NCI-H2107 treated with DMSO at 0.1 percent for 48 hours (cell line): ENCODE data around the gene GPR132.
"Not testable (repeated sequence)": the region's sequence is repeated elsewhere in the genome, so short reads cannot be mapped to it uniquely, and the experiment has no call there.

Experiments used
- DNase-seq: peaks from one replicate; lab custom pipeline; 2025; ENCODE audit not compliant: unreplicated experiment; lab: John Stamatoyannopoulos, UW

GPR132 gene

DNA sequence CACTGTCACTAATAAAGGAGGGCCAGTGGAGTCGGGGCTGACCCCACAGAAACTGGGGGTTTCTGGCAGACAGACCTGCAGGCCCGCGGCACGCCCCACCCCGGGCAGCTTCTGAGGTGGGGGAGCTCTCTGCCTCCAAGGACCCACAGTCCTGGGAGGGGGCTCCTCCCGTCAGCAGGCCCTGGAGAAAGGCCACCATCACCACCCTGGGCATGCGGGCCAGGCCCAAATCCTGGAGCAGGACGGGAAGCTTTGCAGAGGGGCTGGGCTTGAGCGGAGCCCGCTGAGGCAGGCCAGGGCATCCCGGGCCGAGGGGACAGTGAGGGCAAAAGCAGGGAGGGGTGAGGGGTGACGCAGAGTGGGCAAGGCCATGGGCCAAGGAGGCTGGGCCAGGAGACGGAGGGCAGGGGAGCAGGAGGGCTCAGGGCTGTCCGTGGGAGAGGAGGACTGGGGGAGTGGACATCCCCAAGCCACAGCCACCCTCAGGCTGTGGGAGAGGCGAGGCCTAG lies 11.1 kb upstream of the GPR132 start:
- no peak for DNase-seq

DNA sequence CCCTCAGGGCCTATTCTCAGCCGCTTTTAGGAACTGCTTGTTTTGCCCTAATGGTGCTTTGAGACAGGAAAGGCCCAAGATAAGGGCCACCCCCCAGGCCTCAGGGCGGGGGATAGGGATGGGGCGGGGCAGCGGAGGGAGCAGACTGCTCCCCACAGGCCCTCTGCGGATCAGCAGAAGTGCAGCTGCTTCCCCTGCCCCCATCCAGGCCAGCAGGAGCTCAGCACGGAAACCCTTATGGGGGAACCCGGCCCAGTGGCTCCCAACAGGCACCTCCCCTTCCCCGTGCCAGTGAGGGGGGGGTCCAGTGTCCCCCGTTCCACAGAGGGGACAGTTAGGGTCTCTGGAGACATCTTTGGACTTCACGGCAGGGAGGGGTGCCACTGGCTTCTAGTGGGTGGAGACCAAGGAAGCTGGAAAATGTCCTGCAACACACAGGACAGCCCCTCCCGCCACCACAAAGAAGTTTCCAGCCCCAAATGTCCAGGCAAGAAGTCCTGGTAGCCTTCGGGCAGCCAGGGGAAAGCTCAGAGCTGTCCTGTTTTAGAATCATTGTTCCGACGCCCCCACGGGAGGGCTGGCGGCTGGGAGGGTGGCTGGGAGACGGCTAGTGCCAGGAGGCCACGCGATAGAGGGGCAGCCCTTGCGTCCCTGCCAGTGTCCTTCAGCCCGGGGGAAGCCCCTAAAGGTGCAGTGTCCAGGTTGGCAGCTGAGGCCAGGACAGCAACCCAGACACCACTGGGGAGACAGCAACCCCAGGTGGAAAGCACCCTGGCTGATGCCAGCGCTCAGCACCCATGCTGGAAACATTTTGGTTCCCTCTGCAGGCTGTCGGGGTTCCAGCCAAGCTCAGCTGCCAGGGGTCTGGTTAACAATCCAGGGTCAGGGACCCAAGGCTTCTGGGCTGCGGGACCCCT lies 10.4 kb upstream of the GPR132 start:
- DNase-seq: peak; percentile 35

DNA sequence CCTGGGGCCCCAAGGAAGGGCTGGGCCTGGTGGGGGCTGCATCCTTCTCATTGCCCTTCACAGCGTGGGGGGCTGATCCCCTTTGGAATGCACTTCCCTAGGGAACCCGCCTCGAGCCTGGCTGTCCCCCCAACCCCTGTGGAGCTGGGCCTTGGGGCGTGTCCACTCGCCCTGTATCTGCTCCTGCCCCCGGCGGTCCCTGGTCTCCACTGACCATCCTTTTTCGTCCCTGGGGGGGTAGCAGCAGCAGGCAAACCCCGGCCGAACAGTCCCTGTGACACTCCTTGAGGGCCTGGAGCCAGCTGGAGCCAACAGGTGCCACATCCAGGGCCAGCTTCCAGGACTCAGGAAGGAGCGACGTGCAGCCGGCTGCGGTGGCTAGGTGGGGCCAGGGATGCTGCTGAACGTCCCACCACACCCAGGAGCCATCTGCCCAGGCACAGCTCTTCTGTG lies 9.4 kb upstream of the GPR132 start:
- peak; percentile 77 for DNase-seq

DNA sequence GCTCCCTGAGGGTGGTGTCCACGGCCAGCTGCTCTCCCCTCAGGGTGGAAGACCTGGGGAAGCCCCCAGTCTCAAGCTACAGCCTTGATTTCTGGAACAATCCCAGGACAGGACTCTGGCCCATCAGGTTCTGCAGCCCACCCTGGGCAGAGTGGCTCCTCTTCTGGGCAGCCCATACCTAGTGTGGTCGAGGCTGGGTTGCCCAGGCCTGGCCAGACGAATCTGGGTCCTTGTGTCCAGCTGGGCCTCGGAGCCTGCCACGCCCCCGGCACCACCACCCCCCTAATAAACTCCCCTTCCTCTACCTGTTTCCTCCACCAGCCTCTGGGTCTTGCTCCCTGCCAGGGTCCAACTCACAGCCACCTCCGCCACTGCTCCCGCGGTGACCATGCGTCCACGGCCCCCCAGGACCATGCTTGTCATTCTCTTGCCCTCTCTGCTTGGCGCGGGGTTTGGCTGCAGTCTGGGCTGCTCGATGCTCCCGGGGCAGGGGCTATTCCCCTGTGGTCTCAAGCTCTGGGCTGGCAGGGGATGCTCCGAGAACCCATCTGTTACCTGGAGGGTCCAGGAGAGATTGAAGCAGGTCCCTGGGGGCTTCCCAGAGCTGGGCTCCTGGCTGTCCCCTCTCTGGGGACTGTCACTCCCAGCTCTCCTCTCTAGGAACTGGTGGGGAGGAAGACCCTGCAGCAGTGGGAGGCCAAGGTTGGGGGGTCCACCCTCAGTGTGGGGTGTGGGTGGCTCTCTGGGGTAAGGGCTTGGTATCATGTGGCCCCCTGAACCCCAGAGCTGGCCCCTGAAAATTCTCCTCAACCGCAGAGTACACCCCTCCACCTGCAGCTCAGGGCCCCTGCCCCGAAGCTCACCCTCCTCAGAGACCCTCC lies 8.7 kb upstream of the GPR132 start:
- no peak for DNase-seq

DNA sequence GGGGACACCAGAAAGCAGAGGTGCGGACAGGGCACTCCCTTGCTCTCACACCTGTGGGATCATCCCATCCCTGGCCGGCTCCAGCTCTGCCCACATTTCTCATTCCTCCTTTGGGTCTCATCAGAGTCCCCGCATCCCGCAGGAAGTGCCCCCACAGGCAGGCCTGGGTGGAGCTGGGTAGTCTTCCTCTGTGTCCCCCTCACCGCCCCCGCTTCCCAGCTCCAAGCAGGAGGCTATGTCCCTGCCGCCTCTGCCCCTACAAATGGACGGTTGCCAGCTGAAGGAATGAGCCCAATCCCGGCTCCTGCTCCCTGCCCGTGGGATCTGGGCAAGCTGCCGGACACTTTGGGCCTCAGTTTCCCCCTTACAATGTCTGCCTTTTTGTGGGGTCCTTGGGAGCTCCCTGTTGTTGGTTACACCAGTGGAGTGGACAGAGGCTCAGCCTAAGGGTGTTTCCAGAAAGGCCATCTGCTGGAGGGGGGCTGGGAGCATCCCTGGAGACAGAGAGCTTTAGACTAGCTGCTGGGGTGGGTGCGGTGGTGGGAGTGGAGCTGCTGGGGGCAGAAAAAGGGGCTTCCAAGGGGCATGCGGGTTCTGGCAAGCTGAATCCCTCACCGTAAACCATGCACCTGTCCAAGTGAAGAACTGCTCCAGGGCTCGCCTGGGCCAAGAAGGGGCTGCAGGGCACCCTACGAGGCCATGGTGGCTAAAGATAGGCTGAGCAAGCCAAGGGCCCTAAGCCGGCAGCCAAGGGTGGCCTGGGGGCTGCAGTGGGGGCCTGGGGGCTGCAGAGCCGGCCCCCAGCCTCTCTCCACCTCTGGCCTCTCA lies 7.9 kb upstream of the GPR132 start:
- DNase-seq: no peak

DNA sequence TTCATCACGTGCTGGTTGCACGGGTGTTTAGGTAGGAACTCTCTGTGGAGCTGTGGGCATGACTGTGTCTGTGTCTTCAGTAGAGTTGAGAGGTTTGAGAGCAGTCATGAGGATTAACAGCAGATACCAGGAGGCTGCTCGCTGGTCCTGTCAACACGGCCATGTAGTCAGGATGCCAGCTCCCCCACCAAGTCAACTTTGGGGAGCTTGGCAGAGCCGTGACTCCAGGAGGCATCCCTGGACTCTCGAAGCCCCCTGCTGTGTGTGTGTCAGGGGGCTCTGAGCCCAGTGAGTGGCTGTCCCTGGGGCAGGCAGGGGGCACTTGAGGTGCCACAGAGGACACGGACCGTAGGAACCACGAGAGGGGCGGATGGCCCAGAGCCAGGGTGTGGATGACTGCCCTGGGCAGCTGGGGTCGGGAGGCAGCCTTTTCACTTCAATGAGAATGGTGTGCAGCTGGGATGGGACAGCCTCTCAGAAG lies 7.2 kb upstream of the GPR132 start:
- no peak for DNase-seq

DNA sequence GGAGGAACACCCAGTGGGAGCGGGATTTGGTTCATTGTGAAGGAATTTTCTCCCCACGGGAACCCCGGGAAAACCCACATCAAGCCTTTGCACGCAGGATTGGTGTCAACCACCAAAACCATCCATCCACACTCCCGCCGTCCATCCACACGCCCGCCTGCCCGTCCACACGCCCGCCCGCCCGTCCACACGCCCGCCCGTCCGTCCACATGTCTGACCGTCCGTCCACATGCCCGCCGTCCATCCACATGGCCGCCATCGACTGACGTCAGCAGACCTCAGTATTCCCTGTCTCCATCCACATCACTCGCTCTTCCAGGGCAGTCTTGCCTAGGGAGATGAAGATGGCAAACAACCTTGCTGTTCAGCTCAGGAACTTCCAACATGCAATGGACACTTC lies 6.7 kb upstream of the GPR132 start:
- DNase-seq: no peak

DNA sequence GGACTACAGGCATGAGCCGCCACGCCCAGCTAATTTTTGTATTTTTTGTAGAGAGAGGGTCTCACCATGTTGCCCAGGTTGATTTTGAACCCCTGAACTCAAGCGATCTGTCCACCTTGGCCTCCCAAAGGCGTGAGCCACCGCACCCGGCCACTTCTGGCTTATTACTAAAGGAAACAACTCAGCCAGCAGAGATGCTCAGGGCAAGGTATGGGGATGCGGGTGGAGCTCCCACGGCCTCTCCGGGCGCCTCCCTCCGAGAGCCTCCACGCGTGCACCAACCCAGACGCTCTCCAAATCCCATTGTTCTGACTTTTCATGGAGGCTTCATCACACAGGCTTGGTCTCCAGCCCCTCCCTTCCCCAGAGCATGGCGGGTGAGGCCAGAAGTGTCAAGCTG lies 6.1 kb upstream of the GPR132 start:
- DNase-seq: no peak

DNA sequence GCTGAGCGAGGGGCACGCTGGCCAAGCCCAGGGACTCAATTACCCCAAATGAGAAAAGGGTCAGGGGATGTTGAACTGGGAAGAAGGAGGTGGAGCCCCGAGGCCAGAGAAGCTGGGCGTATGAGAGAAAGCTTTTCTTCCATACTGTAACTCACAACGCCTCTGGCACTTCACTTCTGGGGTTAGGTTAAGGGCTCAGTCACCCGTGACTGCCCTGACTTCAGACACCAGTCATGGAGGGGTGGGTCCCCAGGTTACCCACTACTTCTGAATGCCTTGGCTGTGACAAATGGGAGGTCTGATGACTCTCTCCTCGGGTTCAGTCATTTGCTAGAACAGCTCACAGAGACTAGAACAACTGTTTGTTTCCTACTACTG lies 5.5 kb upstream of the GPR132 start:
- DNase-seq: no peak

DNA sequence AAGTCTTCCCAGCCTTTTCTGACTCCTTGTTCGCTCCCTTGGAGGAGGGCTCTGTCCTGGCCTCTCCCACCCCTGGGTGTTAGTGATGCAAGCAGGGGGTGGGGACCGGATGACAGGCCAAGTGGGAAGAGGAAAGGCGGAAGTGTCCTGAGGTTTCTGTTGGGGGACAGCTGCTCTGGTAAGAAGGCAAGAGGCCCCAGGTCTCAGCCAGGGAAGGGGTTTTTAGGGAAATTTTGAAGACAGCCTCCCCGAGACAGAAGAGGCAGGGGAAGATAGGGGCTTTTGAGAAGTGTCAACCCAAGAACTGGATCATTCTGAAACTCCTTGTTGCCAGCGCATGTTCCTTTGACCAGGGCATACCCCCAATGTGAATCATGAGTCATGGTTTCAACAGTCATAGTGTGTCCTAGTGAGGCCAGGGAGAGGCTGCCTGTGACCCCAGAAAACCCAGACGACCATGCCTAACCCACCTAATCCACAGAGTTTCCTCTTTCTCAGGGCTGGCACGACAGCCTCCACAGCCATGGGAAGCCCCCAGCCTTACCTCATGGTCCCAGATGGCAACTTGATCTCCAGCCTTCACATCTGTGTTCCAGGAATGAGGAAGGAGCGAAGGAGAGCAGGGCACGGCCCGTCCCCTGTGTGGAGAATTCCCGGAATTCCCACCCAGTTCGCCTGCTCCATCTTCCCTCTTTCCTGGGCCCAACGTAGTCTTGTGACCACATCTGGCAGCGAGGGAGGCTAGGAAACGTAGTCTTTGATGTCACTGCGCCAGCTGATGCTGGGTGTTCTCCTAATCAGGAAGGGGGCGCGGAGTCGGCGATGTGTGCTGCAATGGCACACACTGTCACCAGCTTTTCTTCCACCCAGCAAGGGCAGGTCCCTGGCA lies 4.9 kb upstream of the GPR132 start:
- no peak for DNase-seq

DNA sequence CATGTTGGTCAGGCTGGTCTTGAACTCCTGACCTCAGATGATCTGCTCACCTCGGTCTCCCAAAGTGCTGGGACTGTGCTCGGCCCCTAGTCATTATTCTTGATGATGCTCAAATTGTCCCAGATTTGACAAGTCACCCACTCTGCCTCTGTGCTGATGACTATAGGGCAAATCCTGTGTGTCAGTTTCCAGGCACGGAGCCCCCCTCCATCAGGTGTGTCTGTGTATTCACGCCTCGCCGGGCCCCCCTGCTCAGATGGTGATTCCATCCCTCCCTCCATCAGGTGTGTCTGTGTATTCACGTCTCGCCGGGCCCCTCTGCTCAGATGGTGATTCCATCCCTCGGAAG lies 4.3 kb upstream of the GPR132 start:
- no peak for DNase-seq

DNA sequence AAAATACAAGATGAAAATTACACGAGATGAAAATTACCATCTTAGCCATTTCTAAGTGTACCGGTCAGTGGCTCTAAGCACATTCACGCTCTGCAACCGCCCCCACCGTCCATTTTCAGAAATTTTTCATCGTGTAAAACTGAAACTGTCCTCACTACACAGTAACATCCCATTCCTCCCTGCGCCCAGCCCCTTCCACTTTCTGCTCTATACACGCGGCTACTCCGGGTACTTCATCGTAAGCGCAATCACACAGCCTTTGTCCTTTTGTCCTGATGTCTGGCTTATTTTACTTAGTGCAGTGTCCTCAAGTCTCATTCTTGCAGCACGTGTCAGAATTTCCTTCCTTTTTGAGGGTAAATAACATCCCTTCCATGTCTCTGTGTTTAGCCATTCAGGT lies 3.6 kb upstream of the GPR132 start:
- DNase-seq: no peak

DNA sequence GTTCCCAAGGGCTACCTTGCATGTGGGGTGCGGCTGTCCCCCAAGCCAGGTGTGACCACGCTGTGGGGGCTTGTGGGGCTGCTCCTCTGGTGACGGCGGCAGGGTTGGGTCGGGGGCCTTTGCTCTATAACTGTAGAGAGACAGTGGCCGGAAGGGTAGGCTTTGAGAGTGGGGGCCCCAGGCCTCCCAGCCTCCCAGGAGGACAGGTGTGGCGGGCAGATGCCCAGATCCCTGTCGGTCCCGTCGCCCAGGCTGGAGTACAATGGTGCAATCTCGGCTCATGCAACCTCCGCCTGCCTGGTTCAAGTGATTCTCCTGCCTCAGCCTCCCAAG lies 2.7 kb upstream of the GPR132 start:
- no peak for DNase-seq

DNA sequence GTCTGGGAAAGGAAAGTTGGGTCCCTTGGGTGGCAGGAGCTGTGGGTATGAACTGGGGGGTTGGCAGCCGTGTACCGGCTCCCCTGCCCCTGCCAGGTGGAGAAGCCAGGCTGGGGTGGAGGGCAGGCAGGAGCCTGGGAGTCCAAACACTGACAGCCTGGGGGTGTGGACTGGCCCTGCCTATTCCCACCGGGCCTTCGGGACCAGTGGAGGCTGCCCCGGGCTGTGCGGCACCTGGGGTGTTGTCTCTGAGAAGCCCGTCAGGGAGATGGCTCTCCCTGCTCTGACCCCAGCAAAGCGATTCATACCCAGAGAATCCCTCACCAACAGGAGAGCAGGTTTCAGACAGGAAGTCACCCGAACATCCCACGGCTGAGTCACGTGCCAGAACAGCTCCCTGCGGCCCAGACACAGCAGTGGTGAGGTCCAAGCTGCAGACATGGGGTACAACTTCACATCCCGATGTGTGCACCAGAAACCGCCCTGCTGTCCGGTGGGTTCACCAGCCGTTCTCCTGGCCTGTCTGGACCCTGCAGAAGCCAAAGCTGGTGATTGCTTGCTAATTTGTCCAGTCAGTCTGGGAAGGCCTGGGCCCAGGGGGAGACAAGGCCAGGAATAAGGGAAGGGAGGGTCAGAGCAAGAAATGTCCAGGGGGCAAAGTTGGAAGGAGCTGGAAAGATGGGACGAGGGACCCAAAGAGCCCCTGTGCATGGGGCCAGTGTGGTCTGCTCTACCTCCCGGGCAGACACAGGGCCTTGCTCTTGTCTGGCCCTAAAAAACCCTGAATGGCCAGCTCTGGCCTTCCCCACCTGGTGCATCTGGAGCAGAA lies 2.1 kb upstream of the GPR132 start:
- no peak for DNase-seq

DNA sequence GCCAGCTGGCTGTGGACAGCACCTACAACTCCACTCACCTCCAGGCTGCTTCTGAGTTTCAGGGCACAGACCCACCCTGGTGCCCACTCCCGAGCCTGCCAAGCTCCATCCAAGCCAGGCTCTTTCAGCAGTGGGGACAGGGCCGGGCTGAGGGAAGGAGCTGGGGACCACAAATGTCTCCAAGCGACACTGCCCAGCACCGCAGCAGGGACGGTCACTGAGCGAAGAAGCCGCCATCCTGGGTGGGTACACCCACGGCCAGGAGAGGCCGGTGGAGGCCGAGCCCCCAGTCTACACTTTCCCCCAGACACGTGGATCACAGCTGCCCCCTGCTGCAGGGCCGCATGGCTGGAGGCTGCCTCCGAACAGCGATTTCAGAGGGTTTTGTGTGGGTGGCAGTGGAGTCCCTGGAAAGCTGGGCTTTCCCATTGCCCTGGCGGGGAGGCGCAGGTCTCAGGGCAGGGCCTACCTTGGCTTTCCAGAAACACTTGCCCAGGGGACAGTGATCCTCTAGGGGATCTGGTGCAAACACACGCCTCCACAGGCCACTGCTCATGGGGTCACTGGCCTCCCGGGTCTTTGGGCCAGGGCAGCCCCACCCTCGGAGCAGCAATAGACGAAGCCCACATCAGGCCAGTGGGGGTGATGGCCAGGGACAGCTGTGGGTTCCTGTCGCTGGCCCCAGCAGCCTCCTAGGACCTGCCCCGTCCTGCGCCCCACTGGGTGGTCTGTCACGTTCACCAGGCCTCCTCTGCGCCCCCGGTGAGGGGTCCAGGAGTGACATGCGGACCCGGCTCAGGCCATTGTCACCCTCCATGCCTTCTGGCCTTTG lies 1.2 kb upstream of the GPR132 start:
- DNase-seq: no peak

DNA sequence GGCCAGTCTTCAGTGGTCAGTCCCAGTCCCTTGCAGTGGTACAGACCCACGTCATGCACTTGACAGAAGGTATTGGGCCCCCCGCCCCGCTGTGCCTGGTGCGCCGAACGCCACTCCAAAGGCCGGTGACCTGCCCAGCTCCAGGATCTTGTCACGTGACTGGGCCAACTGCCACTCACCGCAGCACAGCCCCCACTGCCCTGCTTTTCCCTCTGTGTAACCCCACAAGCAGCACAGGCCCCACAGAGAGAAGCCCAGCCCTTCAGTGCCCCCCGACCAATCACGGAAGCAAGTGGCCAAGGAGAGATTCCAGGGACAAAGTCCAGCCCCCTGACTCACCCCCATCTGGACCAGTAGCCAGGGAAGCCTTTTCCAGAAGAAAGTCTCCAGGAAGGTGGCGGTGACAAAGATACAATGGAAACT lies 498 bp downstream of the GPR132 start:
- DNase-seq: no peak

DNA sequence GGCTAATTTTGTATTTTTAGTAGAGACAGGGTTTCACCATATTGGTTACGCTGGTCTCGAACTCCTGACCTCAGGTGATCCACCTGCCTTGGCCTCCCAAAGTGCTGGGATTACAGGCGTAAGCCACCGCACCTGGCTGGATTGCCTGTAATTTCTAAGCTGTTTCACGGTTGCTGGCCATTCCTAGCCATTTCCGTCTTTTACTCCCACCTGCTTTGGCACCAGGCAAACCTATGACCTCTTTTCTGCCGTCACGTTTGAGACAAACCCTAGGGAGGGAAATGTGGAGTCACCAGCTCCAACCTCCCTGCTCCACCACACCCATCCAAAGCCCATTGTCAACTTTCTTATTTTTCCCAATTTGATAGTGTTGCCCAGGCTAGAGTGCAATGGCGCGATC lies 1.2 kb downstream of the GPR132 start:
- no peak for DNase-seq

DNA sequence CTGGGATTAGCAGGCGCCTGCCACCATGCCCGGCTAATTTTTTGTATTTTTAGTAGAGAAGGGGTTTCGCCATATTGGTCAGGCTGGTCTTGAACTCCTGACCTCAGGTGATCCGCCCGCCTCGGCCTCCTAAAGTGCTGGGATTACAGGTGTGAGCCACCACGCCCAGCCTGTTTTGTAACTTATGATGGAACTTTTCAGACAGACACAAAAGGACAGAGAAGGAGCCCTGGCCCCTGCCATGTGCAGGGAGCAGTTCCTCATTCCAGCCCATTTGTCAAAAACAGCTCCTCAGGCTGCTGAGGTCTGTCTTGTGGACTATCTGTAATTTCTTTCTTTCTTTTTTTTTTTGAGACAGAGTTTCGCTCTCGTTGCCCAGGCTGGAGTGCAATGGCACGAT lies 1.7 kb downstream of the GPR132 start:
- not testable (repeated sequence) for DNase-seq
